Measurements from ENCODE around the gene VAMP7. TPM values are rescaled to one million over a fixed set of nuclear protein-coding genes. Genes with fewer than 3 reads are reported as not detected.
"Not testable (repeated sequence)": the region's sequence is repeated elsewhere in the genome, so short reads cannot be mapped to it uniquely, and the experiment has no call there.

Gene VAMP7
- total and polyA plus RNA-seq, 10 donors, result 15.2 to 53.2 (median 33.1) TPM

- Histone ChIP-seq H3K27me3 (replicated peaks in 1 of 7) (no peaks in the 10 kb centered on the region), H3K36me3 (peaks cover 0 to 78% (median 18%) of the 10 kb centered on the region in 6 donors), H3K4me1 (no peaks in the 10 kb centered on the region), H3K4me3 (no peak overlapping the region), H3K27ac (no peak overlapping the region), H3K9me3 (peaks cover 0 to 9% (median 2%) of the 10 kb centered on the region in 8 donors)
- TF ChIP-seq CTCF (IDR thresholded peaks at IDR 0.05 in 8 of 11, conservative IDR thresholded peaks at IDR 0.05 in 3 of 11) (no peak), POLR2A (IDR thresholded peaks at IDR 0.05) (no peak), POLR2AphosphoS5 (IDR thresholded peaks at IDR 0.05) (no peak)
- intact Hi-C loops (cut with DNase I; ENCODE audit: low total_unique reads), result no loop called here
- no peak for DNase-seq
- WGBS, 5 donors, result 65 to 80% (median 74%) methylated on average over 3 of the region's 3 CpGs
Measured at GRCh38 chrX:155899366-155899765, 18.2 kb downstream of the VAMP7 start.

GRCh38 chrX:155900765-155901164 is 19.6 kb downstream of the VAMP7 start:
- H3K4me1 ChIP-seq, result no peaks in the 10 kb centered on the region
- intact Hi-C loops (cut with DNase I; ENCODE audit: low total_unique reads), result no loop called here

GRCh38 chrX:155907661-155908060 is 26.5 kb downstream of the VAMP7 start:
- peaks cover 0 to 62% (median 8%) of the 10 kb centered on the region in 6 donors for H3K36me3 ChIP-seq
- H3K4me1 ChIP-seq; intact Hi-C loops (cut with DNase I; ENCODE audit: low total_unique reads); H3K4me3 ChIP-seq; H3K27ac ChIP-seq; H3K27me3 ChIP-seq (replicated peaks in 1 of 7): not testable (repeated sequence)
- peak; percentile 41 for DNase-seq
- peaks cover 0 to 47% (median 23%) of the 10 kb centered on the region in 8 donors for H3K9me3 ChIP-seq
- 90 to 96% (median 94%) methylated on average over 14 to 26 of the region's 26 CpGs for WGBS, 5 donors

More at GRCh38 chrX:155900765-155901164, 19.6 kb downstream of the VAMP7 start:
- no peak for DNase-seq
- Histone ChIP-seq H3K27me3 (replicated peaks in 1 of 7) (no peaks in the 10 kb centered on the region), H3K4me3 (no peak overlapping the region), H3K27ac (no peak overlapping the region), H3K36me3 (peaks cover 0 to 72% (median 16%) of the 10 kb centered on the region in 6 donors), H3K9me3 (peaks cover 0 to 9% (median 2%) of the 10 kb centered on the region in 8 donors)
- no peak for TF ChIP-seq CTCF (IDR thresholded peaks at IDR 0.05 in 8 of 11, conservative IDR thresholded peaks at IDR 0.05 in 3 of 11)
- TF ChIP-seq POLR2AphosphoS5 (IDR thresholded peaks at IDR 0.05), result no peak
- no peak for TF ChIP-seq POLR2A (IDR thresholded peaks at IDR 0.05)
- WGBS, 5 donors, result 93 to 97% (median 96%) methylated on average over 2 of the region's 2 CpGs

- 61 to 74% (median 69%) methylated on average over 2 of the region's 2 CpGs for WGBS, 5 donors
Measured at GRCh38 chrX:155923200-155923599, 42.1 kb downstream of the VAMP7 start.

GRCh38 chrX:155930852-155931618 is 49.9 kb downstream of the VAMP7 start:
- H3K4me1 ChIP-seq; DNase-seq; intact Hi-C loops (cut with DNase I; ENCODE audit: low total_unique reads); H3K4me3 ChIP-seq; H3K27ac ChIP-seq; H3K27me3 ChIP-seq (replicated peaks in 1 of 7): not testable (repeated sequence)
- Histone ChIP-seq H3K9me3 (peaks cover 0 to 44% (median 27%) of the 10 kb centered on the region in 8 donors), H3K36me3 (peaks cover 0 to 53% (median 9%) of the 10 kb centered on the region in 6 donors)
- WGBS, 5 donors, result 89 to 93% (median 90%) methylated on average over 7 of the region's 8 CpGs

More at GRCh38 chrX:155923200-155923599, 42.1 kb downstream of the VAMP7 start:
- Histone ChIP-seq H3K36me3 (peaks cover 0 to 90% (median 5%) of the 10 kb centered on the region in 6 donors), H3K27me3 (replicated peaks in 1 of 7) (no peaks in the 10 kb centered on the region), H3K4me3 (no peak overlapping the region), H3K4me1 (no peaks in the 10 kb centered on the region), H3K9me3 (peaks cover 0 to 18% (median 1%) of the 10 kb centered on the region in 8 donors), H3K27ac (no peak overlapping the region)
- DNase-seq, result no peak
- TF ChIP-seq CTCF (IDR thresholded peaks at IDR 0.05 in 8 of 11, conservative IDR thresholded peaks at IDR 0.05 in 3 of 11) (no peak), POLR2A (IDR thresholded peaks at IDR 0.05) (no peak), POLR2AphosphoS5 (IDR thresholded peaks at IDR 0.05) (no peak)
- intact Hi-C loops (cut with DNase I; ENCODE audit: low total_unique reads), result no loop called here

Data from spleen (tissue), 11 donors.